Ammon's horn (tissue), 1 donor: ENCODE data around the gene XKR8.

Source experiments
- DNase-seq: peaks from one replicate; pipeline ENCODE4 v3.0.0-alpha.2; 2016; ENCODE audit warnings: low spot score

The XKR8 gene

DNA sequence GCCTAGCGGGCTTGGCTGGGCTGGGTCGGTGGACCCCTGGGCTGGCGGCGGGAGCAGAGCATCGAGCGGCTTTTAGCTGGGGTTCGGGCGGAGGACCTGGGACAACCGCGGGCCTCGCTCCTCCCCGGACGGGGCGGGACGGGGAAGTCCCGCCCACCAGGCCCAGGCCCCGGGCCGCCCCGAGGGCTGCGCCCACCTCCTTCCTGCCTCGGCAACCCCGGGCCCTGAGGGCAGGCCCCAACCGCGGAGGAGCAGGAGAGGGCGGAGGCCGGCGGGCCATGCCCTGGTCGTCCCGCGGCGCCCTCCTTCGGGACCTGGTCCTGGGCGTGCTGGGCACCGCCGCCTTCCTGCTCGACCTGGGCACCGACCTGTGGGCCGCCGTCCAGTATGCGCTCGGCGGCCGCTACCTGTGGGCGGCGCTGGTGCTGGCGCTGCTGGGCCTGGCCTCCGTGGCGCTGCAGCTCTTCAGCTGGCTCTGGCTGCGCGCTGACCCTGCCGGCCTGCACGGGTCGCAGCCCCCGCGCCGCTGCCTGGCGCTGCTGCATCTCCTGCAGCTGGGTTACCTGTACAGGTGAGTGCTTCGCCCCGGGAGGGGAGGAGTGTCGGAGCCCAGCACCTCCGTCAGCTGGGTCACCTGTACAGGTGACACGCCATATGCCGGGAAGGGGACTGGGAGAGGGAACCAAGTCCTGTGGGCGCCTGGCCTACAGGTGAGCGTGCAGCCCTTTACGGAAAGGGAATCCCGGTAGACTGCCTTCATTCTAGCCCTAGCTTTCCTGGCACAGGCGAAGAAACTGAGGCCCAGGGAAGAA is at the start of gene XKR8:
TSS of gene XKR8 (plus strand) at position 182 of the 812 bp plus-strand sequence. CDS start at position 279, 97 bp downstream.
- peak; percentile 74 for DNase-seq

- DNase-seq = no peak
Measured at GRCh38 chr1:27912429-27912828, 47.3 kb upstream of the XKR8 start.

DNA sequence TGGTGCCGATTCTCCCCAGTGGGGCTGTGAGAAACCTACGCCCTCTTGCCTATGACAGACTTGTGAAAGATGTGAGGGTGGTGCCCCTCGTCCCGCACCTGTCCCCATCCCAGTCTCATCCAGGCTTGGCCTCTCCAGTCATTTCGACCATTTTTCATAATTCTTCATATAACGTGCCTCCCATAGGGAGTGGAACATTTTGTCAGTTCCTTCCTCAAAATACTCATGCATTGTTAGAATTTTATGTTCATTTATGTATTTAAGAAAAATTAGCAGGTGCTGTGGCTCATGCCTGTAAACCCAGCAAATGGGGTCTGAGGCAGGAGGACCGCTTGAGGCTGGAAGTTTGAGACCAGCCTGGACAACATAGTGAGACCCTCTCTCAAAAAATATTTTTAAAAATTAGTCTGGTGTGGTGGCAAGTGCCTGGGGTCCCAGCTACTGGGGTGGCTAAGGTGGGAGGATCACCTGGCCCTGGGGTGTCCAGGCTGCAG is 44.6 kb upstream of the XKR8 start:
- no peak for DNase-seq

DNA sequence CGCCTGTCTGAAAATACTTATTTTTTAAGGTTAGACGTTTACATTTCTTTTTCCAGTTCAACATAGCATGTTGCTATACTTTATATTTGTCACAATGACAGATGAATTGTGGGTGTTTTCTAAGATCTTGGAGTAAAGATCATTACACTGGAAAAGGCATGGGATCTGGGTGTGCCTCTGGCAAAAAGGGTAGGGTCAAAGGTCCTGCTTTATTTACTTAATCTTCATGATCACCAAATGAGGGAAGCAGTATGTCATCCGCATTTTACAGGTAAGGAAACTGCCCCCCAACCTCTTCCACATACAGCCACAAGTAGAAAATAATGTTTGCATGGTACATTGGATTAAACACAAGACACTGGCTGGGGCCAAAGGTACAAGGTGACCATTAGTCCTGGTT is 37.5 kb upstream of the XKR8 start:
- no peak for DNase-seq

GRCh38 chr1:27928216-27928954 is 31.4 kb upstream of the XKR8 start:
- DNase-seq = no peak

DNA sequence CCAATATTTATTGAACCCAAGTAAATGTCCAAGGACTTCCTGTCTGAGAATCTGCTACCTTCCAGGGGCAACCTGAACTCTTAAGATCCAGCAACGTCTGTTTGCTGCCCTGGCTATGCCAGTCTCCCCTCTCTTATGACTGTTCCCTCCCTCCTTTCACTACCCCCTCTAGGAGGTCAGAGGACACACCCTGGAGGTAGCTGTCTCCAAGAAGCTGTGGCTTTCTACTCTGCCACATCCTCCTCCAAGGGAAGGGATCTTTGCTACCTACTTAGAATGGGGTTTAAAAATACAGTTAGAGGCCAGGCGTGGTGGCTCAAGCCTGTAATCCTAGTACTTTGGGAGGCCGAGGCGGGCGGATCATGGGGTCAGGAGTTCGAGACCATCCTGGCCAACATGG is 28.6 kb upstream of the XKR8 start:
- no peak for DNase-seq

DNA sequence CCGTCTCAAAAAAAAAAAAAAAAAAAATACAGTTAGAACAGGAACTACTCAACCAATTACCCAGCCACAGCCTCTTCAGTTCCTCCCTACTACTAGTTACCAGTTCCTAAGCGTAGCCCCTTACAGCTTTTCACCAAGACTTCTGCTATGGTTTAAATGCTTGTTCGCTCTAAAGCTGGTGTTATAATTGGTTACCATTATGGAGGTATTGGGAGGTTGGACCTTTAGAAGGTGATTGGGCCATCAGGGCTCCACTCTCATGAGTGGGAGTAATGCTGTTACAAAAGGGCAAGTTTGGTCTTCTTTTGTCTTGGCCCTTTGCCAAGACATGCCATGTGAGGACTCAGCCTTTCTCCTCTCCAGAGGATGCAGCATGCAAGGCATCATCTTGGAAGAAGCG is 28.0 kb upstream of the XKR8 start:
- DNase-seq = no peak

DNA sequence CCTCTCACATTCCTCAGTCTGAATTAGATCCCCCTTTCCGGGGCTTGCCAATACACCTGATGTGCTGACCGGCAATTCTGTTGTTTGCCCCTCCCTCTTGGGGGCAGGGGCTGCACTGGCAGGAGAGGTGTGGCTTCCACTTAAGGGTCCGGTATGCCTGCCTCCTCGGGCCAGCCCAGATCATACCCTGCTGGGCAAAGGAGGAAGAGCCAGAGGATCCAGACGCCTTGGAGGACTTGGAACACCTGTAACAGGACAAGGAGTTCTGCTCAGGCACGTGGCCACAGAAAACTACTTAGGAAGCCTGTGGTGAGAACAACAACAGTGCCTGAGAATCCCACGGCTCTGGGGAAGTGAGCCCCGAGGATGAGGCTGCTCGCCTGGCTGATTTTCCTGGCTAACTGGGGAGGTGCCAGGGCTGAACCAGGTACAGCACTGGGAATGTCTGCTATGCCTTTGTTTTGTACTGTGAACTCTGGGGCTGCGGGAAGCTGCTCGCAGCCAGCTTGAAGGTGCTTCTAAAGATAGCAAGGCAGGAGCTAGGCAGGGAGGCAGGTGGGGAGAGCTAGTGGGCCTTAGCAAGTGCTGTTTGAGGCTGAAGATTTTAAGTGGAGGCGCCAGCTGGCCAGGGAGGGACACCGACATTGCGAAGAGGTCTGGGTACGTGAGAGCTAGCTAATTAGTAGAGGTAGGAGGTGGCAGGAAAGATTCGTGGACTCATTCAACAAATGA is 24.8 kb upstream of the XKR8 start, which contains the start of gene SMPDL3B:
TSS of gene SMPDL3B (plus strand) at position 183 of the 732 bp plus-strand sequence. CDS start at position 367, 184 bp downstream.
- no peak for DNase-seq

GRCh38 chr1:27935721-27936120 is 24.1 kb upstream of the XKR8 start:
- no peak for DNase-seq

DNA sequence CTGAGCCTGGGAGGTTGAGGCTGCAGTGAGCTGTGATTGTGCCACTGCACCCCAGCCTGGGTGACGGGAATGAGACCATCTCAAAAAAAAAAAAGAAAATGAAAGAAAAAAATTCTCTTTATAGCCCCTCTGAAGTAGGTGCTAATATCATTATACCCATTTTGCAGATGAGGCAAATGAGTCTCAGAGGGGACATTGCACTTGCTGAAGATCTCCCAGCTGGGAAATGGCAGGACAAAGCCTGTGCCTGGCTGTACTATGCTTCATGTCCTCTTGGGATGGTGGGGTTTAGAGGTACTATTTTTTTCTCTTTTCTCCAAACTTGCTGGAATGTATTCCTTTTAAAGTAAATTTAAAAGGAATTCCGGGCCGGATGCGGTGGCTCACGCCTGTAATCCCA is 23.4 kb upstream of the XKR8 start:
- DNase-seq = no peak

DNA sequence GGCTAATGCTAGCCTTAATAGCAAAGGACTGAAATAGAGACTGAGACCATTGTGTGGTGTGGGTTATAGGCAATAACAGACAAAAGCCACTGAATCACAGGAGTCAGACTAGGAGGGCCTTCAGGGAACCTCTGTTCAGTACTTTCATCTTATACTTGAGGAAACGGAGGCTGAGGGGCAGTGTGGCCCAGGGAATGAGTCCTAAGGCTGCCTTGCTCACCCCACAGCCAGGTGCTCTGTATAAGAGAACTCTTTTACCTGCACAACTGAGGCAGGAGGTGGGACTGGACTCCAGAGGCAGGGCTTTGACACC is 22.3 kb upstream of the XKR8 start:
- no peak for DNase-seq

GRCh38 chr1:27938488-27938887 is 21.3 kb upstream of the XKR8 start:
- DNase-seq = no peak

DNA sequence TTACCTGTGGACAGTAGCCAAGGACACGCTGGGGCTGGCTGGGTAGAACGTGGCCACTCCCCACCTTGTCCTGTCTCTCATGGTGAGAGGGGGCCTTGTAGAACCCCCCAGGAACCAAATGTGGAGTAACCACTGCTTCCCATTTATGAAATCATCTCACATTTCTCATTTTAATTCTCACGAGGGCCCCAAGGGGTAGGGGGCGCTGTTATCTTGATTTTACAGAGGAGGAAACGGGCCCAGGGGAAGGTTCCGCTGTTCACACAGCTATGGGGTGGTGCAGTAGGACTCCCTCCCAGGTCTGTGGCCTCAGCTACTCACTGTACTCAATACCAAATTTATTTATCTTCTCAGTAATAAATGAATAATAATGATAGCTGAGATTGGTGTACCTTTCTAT is 19.5 kb upstream of the XKR8 start:
- no peak for DNase-seq

- no peak for DNase-seq
Measured at GRCh38 chr1:27940870-27941560, 18.8 kb upstream of the XKR8 start.

- no peak for DNase-seq
Measured at GRCh38 chr1:27941671-27942540, 17.9 kb upstream of the XKR8 start.

- no peak for DNase-seq
Measured at GRCh38 chr1:27945020-27945419, 14.8 kb upstream of the XKR8 start.

GRCh38 chr1:27949027-27949426 is 10.7 kb upstream of the XKR8 start:
- DNase-seq = no peak

GRCh38 chr1:27951396-27951795 is 8.4 kb upstream of the XKR8 start:
- no peak for DNase-seq

DNA sequence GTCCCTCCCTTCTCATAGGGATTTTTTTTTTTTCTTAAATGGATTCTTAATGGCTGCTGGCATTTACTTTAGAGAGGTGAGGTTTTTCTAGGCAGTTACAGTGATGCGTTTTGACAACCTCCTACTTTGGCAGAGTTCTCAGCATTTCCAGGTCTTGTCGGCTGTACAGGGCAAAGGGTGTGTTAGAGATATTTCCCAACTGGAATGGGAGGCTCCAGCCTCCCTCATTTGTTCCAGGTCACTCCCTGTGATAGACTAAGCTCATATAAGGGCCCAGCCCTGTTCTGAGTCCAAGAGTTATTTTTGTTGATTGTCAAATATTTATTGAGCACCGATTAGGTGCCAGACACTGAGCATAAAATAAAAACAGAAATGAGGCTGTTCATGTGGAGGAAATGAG is 7.6 kb upstream of the XKR8 start:
- no peak for DNase-seq

DNA sequence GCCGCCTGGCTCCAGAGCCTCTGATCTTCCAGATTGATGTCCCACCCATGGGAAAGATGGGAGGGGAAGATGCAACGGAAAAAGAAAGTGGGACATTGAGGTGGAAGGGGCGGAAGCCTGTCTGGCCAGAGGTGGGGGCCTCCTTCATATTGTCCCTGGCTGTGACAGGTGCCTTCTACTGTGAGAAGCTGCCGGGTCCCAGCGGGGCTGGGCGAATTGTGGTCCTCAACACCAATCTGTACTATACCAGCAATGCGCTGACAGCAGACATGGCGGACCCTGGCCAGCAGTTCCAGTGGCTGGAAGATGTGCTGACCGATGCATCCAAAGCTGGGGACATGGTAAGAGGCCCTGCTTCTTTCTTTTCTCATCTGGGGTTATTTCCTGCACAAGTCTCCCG is 5.6 kb upstream of the XKR8 start:
- DNase-seq = no peak

DNA sequence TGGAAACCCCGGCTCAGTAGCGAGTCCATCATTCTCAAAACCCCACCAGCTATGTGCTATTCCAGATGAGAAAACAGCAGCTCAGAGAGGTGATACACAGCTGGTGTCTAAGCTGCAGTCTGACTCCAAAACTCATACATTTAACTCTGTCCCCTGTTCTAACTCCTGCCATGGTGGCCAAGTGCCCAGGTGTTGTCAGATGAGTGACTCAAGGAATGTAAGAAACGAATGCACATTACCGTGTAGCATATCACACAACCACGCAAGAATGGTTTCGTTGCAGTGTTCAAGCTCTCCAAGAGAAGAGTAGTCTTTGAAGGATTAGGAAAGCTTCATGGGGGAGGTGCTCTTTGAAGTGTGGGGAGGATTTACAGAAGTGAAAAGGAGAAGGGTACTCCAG is 4.7 kb upstream of the XKR8 start:
- no peak for DNase-seq
